Measurements from ENCODE around the gene SUSD1.

SUSD1 gene

DNA sequence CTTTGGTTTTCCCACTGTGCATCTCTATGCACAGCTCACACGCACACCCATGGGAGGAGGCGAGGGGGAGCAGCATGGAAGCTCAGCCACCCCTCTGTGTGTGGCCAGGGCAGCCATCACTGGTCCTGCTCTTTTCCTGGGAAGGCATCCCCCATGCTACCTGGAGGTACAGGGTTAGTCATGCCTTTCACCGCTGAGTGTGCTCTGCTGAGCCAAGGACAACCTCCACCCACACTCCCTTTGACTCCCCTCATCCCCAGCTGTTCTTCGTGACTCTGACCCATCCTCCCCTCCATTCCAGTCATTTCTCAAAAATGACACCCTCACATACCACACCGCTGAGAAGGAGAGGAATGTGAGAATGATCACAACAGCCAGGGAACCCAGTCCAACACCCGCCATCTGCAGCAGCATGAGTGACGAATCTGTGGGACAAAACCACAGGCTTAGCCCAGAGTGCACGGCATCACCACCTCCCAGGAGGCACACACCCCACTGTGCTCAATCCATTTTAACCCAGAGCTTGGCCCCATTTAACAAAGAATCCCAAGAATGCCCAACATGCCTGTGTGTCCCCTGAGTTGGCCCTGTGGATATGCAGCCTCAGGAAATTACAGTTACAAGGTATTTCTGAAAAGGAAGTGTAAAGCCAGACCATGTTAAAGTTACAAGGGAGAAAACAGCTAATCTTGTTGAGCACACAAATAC, 133.4 kb downstream of the SUSD1 start:
- DNase-seq (ENCODE audit: low spot score), result no peak

DNA sequence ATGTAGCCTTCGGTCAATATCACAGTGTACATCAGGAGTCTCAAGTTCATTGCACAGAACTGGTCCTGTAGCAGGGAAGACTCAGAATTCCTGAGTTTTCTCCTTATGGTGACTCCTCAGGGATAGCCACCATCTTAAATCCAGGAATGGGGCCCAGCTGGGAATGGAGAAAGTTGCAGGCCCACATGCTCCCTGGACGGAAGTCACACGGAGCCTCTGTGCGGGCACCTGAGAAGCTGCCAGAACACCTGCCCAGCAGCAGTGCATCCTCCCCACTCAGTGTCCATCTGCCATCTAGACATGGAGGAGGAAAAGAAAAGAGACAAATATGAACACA, 133.9 kb downstream of the SUSD1 start:
- no peak for DNase-seq (ENCODE audit: low spot score)

DNA sequence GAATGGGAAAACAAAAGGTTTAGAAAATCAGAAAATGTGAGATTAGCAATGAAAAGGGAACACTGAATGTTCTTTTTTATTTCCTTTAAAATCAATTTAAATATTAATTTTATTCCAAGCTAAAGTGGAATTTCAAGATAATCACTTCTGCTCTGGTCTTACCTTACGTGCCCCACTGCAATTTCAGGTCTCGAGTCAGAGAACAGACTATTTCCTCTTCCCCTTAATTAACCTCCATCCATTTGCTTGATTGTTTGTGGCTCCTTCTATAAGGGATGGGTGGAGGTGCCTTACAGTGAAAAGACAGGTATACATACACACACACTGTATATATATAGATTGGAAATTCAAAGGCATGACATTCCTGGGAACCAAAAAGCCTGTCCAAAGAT, 137.1 kb downstream of the SUSD1 start:
- no peak for DNase-seq (ENCODE audit: low spot score)

DNA sequence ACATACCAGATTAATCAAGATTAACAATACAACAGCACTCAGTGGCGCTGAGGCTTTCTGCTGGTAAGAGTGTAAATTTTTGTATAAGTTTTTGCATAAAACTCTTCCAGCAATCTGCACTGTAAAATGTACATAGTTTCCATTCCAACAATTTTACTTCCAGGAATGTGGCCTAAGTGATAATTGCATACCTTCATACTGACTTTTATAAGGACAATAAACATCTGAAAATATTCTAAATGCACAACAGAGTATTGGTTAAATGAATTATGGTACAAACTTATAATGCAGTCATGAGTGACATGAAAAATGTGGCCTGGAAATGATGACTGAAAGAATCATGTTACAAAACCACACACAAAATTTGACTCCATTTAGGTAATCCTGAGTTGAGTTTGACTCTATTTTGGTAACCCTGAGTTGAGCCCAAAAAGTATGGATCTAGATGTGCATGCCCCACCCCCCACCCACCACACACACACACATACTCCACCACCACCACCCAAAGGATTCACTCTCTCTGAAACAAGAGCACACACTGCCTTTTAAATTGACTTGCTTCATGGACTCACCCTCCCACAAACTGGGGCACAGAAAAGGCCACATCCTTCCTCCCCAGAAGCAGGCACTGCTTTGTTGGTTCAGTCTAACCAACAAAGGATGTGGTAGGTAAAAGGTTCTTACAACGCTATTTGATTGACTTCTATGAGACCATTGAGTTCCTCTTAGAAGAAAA, 137.6 kb downstream of the SUSD1 start:
- no peak for DNase-seq (ENCODE audit: low spot score)

DNA sequence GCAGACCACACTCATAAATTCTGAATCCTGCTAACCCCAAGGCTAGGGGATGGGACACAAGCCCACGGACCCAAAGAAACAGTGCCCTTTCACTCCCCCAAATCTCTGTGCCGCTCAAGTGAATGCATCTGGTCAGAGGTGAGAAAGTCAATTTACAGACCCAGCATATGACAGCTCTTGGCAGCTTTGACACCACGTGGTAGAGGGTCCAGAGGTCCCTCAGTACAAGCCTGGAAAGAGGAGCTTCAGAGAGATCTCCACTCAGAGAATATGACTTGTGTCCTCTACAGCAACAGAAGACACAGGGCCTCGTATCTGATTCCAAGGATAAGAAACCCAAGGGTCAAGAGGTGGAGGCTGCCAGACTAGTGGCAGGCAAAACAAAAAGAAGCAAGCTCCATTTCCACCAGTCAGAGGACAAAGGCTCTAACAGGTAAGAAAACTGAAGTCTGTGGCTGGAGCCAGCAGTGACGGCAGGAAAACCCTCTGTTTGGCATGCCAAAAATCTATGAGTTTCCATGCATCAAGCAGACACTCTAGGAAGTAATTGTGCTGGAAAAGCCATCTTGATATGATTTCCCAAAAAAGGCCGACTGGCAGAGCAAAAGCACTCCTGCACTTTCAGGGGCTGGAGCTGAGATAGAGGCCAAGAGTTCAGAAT, 139.8 kb downstream of the SUSD1 start:
- no peak for DNase-seq (ENCODE audit: low spot score)

DNA sequence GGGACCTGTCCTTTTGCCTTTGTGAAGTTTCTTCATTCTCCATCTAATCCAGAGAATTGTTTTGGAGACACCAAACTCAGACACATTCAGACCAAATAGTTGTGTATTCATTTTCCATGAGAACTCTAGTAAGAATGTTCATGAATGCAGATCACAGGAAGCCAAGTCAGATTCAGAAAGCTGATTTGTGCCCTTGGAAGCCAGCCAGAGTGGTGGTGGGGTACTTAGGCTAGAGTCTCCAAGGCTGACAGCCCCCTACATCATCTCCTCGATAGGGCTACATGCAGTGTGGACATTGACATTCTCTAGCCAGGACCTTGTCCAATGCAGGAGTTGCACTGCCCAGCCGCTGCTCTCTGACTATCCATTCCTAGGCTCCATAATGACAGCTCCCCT, 140.9 kb downstream of the SUSD1 start:
- no peak for DNase-seq (ENCODE audit: low spot score)

DNA sequence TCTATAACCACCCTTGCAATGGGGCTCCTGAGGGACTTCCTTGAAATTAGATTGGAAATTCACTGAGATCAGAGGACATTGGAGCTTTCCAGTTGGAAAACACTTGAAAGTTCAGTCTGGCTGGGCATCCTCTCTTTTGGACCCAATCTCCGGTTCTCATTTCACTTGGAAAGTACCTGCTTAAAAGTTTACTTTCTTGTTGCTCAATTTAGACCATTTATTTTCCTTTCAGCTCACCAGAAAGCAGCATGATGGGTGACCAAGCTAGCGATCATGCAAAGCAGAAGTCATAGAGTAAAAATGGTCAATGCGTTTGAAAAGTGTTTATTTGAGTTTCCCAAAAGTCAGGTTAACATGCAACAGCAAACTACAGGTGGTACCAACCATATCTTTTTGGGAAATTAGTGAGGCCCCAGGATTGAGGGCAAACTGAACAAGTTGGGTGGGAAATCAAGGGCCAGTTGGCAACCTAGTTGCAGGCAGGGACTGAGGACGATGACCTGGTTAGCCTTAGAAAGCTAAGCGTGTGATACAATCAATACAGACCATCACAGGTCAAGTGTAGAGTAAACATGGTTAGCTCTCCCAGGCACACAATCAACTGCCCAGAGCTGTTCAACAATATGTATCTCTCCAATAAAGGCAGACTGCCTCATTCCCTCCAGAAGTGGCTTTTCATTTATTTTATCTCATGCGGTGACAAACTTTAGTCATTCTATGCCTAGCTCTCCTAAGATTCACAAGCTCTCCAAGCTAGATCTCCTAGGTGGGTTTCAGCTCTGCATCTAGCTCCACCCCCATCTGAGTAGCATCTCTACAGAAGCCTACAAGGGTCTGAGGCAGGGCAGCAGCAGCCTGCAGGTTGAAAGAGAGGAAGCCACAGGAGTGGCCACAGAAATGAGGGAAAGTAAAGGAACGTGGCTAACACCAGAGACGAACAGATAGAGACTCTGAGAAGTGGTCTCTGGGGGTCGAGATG, 141.6 kb downstream of the SUSD1 start:
- no peak for DNase-seq (ENCODE audit: low spot score)

DNA sequence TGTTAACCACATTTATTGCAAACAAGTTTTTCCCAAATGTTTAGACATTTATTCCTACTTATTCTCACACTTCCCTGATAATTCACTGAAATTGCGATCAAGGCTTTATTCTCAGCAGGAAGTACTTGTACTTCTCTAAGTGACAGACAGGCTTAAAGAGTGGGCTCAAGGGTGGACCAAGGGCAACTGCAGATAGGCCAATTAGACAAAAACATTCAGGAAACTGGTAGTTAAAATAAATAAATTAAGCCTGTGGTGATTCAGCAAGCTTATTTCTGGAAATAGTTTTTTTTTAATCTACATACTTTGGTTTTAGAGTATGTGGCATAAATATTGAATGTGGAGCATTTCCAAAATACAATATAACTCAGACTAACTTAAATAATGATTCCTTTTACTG, 142.4 kb downstream of the SUSD1 start:
- no peak for DNase-seq (ENCODE audit: low spot score)

DNA sequence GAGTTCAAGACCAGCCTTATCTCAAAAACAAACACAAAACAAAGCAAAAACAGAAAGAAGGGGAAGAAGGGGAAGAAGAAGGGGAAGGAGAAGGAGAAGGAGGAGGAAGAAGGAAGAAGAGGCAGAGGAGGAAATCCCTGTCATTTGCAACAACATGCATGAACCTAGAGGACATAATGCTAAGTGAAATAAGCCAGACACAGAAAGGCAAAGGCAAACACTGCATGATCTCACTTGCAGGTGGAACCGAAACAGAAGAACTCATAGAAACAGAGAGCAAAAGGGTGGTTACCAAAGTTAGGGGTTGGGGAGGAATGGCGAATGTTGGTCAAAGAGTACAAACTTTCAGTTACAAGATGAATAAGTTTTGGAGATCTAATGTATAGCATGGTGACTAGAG, 143.1 kb downstream of the SUSD1 start:
- no peak for DNase-seq (ENCODE audit: low spot score)

DNA sequence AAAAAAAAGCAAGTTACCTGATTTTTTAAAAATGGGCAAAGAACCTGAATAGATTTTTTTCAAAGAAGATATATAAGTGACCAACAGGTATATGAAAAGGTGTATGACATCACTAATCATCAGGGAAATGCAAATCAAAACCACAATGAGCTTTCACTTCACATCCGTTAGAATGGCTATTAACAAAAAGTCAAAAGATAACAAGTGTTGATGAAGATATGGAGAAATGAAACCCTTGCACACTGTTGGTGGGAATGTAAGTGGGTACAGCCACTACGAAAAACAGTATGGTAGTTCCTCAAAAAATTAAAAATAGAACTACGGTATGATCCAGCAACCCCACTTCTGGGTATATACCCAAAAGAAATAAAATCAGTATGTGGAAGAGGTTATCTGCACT, 143.7 kb downstream of the SUSD1 start:
- no peak for DNase-seq (ENCODE audit: low spot score)

DNA sequence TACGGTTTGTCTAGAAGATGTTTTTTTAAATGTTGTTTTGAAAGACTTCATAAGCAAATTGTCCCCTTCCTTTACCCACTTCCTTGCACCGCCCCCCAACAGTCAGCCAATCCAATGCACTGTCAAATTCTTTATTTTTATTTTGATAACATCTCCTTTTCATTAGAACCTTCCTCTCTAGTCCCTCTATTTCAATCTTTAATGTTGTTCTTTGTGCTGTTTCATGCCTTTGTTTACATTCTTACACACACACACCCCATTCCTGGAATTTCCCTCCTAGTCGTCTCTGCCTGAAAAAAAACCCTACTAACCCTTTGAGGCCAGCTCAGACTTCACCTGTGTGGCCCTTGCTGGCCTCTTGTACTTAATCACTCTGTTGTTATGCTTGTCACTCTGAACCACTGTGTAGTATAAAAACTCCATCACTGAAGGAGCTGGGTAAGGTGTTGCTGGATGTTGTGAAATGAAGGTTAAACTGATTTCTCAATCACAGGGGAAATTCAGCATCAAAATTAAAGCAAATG, 145.1 kb downstream of the SUSD1 start:
- no peak for DNase-seq (ENCODE audit: low spot score)

DNA sequence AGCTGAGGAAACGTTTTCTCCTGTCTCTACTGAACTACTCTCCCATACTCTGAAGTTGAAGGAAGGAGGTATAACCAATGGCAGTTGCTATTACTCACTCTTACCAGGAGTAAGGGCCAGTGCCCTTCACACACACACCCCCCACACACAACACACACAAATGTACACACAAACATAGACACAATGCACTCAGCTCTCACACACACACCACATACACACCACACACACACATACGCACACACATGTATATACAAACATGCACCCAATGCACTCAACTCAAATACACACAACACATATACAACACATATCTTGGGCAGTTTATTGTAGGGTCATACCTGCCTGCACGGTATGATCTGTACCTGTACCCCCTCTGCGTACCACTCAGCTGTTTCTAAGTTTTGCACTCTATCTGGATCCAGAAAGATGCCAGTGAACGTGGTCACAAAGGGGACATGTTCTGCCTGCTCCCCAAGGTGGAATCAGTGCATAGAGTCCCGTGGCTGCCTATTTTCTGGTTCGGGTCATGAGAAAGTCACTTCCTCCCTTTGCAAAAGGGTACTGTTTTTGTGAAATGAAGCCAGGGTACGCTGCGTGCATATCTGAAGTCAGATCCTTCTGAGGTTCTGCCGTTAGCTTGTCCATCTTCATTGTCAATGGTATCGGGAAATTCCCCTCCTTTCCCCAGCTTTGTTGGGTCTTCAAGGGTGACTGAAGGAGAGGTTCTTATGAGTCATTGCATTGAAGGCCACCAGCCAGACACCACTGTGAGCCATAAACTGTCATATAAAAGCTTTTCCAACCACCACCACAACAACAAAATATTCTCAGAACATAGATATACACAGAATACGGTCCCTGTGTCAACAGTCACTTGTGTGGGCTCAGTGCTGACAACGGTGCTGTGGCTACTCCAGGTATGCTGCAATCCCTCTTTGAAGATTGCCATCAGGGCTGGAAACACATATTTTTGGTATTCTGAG, 146.6 kb downstream of the SUSD1 start:
- DNase-seq (ENCODE audit: low spot score), result no peak

DNA sequence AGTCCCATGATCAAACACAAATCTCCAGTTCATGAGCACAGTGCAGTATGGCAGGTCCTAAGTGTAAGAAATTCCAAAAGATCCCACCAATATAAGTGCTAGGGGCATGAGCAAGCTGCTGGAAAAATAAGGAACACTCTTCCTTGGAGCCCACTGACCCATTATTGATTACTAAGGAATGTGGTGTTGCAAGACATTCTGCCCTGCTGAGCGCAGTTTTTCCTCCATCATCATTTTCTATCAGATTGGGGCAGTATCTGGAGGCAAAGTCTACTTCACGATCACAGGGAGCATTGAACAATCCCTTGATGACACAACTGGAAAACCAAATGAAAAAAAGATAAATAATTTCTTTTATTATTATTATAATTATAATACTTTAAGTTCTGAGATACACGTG, 149.2 kb downstream of the SUSD1 start:
- DNase-seq (ENCODE audit: low spot score), result no peak

DNA sequence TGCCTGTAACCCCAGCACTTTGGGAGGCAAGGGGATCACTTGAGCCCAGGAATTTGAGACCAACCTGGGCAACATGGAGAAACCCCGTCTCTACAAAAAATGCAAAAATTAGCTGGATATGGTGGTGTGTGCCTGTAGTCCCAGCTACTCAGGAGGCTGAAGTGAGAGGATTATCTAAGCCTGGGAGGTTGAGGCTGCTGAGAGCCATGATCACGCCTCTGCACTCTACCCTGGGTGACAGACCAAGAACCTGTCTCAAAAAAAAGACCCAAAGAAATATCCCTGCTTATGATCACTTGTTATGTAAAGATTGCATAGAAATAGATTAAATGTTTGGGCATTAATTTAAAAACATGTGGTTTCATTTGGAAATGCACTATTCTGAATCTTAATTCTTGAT, 153.4 kb downstream of the SUSD1 start:
- no peak for DNase-seq (ENCODE audit: low spot score)

DNA sequence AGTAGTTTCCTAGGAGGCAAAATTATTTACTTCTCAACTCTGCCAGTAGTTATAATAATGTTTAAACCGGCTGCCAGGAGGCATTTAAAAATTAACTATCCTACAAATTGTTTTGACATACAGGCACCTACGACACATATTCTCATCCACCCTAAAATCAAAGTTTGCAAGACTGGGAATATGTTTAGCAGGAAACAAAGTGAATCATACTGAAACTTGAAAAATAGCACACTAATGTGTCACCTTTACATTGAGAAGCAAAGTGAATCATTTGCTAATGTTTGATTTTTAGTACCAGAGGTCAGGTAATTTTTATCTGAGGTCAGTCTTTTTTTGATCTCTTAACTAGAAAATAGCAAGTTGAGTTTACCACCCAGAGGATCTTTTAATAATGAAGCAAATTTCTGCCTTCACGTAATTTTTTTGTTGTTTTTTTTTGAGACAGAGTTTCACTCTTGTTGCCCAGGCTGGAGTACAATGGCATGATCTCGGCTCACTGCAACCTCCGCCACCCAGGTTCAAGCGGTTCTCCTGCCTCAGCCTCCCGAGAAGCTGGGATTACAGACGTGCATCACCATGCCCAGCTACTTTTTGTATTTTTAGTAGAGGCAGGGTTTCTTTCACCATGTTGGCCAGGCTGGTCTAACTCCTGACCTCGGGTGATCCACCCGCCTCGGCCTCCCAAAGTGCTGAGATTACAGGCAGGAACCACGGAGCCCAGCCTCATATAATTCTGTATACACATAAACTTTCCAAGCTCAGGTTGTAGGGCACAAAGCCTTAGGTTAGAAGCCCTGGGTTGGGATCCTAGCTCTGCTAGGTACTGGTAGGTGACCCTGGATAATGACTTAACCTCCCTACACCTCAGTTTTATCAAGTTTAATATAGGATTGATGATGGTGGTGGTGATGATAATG, 154.2 kb downstream of the SUSD1 start:
- no peak for DNase-seq (ENCODE audit: low spot score)

DNA sequence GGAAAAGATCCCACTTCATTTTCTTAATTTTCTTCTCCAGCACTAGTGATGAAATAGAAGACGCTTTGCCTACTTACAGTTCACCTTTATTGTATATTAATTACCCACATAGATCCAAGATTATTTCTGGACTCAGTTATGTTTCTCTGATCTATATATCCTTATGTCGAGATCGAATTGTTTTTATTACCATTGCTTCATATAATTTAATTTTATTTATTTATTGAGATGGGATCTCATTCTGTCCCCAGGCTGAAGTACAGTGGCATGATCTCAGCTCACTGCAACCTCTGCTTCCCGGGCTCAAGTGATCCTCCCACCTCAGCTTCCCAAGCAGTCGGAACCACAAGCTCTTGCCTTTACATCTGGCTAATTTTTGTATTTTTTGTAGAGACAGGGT, 157.2 kb downstream of the SUSD1 start:
- DNase-seq (ENCODE audit: low spot score), result no peak

DNA sequence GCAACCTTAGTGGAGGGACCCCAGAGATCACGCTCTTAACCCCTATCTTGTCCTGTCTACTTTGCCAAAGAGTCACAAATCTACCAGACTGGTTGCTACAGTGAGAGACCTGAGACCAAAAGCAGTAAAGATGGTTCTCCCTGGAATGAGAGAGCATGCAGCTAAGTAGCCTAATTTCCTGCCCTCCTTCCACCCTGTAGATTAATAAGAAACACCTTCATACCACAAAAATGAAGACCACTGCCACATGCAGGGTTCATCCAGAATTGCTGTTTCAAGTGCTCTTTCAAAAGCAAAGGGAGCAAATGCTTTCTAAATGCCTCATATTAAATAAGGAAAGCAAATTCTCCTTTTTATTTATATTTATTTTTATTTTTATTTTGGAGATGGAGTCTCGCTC, 159.4 kb downstream of the SUSD1 start:
- DNase-seq (ENCODE audit: low spot score), result no peak

DNA sequence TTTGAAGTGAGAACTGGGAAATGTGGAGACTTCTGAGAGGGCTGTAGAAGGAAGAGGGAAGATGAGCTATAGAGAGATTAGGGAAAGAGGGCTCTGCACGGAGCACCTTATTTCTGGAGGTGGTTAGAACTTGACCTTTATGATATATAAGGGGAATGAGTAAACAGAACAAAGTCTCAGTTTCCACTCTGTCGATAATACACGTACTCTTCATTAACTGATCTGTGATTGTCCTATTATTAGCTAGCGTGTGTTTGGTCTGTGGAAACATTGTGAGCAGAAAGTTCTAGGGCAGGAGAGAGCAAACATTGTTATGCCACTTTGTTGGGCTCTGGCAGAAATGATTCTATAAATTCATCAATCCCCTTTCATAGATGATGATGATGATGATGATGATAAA, 159.9 kb downstream of the SUSD1 start:
- no peak for DNase-seq (ENCODE audit: low spot score)

DNA sequence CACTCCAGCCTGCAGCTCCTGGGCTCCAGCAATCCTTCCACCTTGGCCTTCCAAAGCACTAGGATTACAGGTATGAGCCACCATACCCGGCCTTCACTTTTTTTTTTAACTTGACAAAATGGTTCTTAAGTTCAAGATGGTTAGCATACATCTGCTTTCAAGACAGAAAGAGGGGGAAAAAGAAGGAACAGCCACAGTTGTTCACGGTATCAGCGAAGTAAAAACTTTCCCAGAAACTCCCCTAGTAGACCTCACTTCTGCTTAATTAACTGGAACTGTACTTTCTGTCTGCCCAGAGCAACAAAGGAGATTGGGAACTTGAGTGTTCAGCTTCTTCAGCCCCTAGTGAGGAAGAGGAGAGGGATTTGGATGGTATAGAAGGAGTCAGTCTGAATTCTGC, 161.8 kb downstream of the SUSD1 start:
- no peak for DNase-seq (ENCODE audit: low spot score)

Data from hematopoietic multipotent progenitor cell treated with erythropoietin and hydrocortisone succinate and interleukin-3 and kit ligand, for 17 days (in vitro differentiated cells).